Activated T-helper 1 cell treated with anti-CD3 and anti-CD28 coated beads, Interleukin-2, amount 50 U/mL, for 16 hours (primary cell): ENCODE results near the gene FGGY.
A peak's percentile ranks its signal among the peaks of the same experiment; 100 is the strongest.

ENCODE experiments used
- DNase-seq, 2 donors: peaks; one replicate each; pipeline ENCODE4 v3.0.0-alpha.2; 2020; ENCODE audit warnings: low read depth in 1 of 2, low spot score in 1 of 2

Gene FGGY

GRCh38 chr1:59750328-59751003 is 453.6 kb downstream of the FGGY start:
- no peak for DNase-seq

DNA sequence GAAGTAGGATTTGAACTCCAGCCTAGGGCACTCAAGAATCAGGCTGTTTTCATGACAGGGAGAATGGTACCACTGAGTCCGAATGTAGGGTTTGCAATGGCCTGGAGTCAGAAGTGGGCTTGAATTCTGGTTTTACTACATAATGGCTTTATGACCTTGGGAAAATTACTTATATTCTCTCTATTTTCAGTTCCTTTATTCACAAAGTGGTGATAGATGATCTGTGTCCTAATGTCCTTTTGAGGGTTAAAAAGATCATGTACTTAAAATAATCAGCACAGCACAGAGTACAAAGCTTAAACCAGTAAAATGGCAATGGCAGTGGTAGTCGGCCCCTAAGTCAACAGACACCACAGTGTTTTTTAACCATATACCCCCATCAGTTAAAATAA is 454.1 kb downstream of the FGGY start:
- no peak for DNase-seq

DNA sequence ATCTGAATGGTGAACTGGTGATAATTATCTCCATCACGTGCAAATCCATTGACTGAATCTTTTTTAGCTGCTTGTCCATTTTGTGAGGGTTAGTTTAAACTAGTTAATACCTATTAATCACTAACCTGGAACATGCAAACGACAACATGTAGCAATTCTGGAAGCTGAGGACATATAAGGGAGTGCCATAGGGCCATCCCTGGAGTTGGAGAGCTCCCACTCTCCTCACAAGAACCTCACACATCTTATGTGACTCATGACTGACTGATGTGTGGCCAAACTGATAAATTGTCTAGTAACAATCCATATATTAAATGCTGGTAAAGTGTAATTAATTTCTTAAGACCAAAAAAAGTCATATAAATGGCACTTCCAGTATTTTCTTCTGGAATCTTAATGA is 454.9 kb downstream of the FGGY start:
- no peak for DNase-seq

- no peak for DNase-seq
These were observed 455.9 kb downstream of the FGGY start for GRCh38 chr1:59752556-59753414.

GRCh38 chr1:59755069-59755685 is 458.3 kb downstream of the FGGY start:
- no peak for DNase-seq

- DNase-seq, result no peak
These were observed 460.4 kb downstream of the FGGY start for GRCh38 chr1:59757197-59757747.

GRCh38 chr1:59759156-59759925 is 462.4 kb downstream of the FGGY start:
- peak; percentile 26 to 50 for DNase-seq

DNA sequence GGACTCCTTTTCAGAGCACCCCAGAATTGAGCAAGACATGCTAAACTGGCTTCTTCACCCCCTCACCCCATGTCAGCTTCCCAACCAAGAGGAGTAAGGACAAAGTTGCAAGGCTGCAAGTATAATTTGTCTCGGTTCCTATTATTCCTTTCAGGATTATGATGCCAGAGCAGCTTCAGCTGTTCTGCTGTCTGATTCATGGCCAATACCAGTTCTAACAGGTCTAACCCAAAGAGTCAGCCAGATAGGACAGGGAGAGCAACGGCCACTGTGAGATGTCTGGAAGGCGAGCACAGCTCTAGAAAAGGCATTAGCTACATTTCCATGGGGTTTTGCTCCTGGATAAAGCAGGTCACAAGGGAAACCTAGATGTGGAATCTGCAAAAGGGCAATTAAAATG is 464.5 kb downstream of the FGGY start:
- no peak for DNase-seq

GRCh38 chr1:59763418-59763817 is 466.5 kb downstream of the FGGY start:
- no peak for DNase-seq

GRCh38 chr1:59765011-59765730 is 468.3 kb downstream of the FGGY start:
- no peak for DNase-seq

DNA sequence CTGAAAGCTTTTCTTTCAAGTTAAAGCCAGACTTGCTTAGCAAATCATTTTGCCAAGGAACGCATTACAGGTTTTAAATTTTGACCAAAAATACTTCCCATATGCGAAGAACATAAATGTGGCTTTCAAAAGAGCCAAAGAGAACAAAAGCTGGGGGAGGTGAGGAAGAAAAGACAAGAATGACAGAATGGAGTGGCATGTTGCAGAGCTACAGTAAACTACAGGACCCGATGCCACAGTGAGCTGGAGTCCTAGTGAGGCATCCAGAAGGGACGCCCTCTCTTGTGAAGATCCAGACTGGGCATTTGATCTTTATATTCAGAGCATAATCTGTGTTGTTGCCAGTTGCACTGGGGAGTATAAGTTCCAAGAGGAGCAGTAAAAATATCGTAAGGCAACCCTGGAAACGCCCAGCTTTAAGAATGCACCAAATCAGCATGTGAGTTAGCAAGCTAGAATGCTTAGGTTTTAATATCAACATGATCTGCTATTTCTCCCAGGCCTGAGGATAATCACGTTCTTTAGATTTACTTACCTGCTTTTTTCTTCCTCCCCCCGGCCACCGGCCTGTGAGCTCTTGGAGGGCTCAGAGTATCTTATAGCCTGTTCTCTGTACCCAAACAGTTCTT is 469.4 kb downstream of the FGGY start:
- DNase-seq, result no peak

DNA sequence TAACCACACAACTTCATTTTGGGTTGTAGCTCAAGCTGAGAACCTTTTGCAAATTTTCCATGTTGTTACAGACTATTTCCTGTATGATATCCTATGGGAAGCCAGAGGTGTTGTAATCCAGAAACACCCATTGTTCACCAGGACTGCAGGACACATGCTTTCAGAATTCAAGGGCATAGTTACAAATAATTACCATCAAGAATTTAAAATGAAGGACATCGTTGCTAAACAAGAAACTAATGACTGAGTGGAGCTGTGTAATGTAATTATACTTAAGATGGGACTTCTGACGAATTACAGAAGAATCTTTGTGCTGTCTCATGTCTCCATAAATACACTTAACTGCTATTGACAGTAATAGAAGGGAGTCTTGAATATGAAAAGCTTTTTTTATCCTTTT is 470.2 kb downstream of the FGGY start:
- DNase-seq, result no peak

DNA sequence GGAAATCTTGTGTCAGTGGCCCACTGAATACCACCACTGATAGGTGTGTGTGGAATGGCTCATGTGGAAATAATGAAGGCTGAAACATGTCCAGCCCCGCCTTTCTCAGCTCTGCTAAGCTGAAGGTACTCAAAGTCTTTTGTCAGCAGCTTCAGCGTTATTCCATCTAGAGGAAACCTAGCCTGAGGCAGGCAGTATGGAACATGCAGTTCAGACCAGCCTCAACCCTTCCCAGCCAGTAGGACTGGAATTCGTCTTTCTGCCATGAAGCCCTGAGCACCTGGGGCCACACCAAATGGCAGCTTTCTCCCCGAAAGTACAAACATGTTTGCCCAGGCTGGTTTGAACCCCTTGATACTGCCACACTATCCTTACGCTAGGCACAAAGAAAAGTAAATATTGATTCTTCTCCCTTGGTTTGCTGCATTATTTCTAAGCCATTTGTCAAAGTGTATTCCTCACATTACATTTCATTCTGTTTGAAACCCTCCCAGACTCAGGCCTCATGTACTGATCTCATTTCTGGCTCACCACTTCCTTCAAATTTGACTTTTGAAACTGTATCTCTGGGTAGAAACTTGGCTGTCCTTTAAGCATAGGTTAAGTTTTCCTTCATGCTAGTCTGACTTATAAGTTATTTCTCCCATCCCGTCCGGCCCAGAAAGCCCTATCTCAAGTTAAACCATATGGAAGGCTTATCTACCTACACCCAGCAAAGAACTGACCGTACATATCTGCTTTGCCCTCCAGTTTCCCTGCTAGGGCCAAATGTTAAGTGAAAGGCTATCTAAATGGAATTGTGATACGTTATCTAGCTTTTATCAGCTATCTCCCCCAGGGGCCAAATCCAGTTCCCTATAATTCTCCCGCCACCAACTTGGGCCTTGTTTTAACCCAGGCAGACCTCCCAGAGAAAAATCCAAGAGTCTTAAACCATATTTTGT is 472.2 kb downstream of the FGGY start:
- no peak for DNase-seq

- no peak for DNase-seq
These were observed 472.8 kb downstream of the FGGY start for GRCh38 chr1:59769736-59770095.

GRCh38 chr1:59771361-59771760 is 474.5 kb downstream of the FGGY start:
- DNase-seq, result no peak

DNA sequence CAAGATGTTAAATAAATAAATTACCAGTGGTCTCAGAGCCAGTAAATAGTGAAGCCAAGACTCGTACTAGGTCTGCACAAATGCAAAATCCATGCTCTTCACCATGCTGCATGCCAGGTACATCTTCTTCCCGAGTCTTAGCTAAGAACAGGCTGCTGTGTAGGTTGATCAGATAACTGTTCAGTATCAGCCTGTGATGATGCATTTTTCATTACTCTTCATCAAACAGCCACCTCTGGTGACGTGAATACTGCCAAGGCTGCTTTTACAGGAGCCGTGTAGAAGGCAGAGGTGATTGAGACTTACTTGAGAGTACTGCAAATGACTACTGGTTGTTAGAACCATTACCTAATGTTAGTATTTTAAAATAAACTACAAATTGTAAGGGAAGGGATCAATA is 478.6 kb downstream of the FGGY start:
- DNase-seq, result no peak

DNA sequence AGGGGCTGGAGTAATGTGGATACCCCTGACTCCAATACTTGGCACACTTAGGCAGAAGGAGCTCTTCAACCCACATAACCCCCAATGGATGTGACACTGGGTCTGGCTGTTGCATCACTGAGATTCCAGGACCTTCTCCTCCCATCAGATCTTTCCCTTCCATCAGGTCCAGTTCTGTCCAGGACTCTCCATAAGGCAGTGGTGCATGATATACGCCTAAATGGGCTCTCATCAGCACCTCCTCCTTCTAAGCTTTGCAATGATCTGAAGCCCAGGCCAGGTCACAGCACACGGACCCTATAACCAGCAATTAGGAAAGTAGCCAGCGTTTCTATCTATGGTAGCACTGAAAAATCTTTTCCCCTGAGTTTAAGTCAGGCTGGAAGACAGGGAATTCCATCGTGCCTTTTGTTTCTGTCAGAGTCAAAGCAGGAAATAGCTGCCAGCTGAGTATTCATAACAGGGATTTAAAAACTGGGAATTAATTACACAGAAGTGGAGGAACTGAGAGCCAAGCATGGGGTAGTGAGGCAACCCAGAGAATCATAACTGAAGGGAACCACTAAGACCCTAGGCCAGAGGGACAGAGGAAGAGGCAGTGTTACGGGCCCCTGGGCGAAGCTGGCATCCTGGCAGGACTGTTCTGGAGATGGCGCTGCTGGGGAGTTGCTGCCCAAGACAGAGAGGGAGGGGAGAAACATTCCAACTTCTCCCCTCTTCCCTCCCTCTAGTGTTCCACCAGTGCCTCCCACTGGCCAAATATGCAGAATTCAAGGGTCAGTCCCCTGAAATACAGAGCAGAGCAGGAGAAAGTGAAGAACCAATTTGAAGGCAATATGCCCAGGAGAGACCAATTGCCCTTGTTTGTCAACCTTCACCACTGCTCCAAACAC is 480.3 kb downstream of the FGGY start:
- DNase-seq, result no peak

- no peak for DNase-seq
These were observed 483.1 kb downstream of the FGGY start for GRCh38 chr1:59779949-59780348.
